Trophoblast cell (in vitro differentiated cells and primary cell): ENCODE results near the gene PTPRJ.

Source experiments
- DNase-seq, 2 donors: peaks; one replicate each; pipeline ENCODE4 v3.0.0-alpha.2; 2016
- H2AFZ ChIP-seq: 2 replicates; pipeline ENCODE4 v1.6.1; 2013; ENCODE audit warnings: low read length, moderate library complexity, mild to moderate bottlenecking; ENCODE audit not compliant: insufficient read depth, poor library complexity
- H2AK5ac ChIP-seq: 2 replicates; pipeline ENCODE4 v1.6.1; 2013; ENCODE audit warnings: mild to moderate bottlenecking, low read length
- H2BK120ac ChIP-seq: 2 replicates; pipeline ENCODE4 v1.6.1; 2013; ENCODE audit warnings: low read length, mild to moderate bottlenecking, moderate library complexity; ENCODE audit not compliant: insufficient read depth, poor library complexity
- H2BK12ac ChIP-seq: 2 replicates; pipeline ENCODE4 v1.6.1; 2013; ENCODE audit warnings: mild to moderate bottlenecking, low read length, moderate library complexity
- H2BK5ac ChIP-seq: 2 replicates; pipeline ENCODE4 v1.6.1; 2013; ENCODE audit warnings: low read length, low read depth, moderate library complexity, mild to moderate bottlenecking; ENCODE audit not compliant: poor library complexity
- H3K14ac ChIP-seq: 2 replicates; pipeline ENCODE4 v1.6.1; 2013; ENCODE audit warnings: mild to moderate bottlenecking, low read length
- H3K18ac ChIP-seq: 2 replicates; pipeline ENCODE4 v1.6.1; 2013; ENCODE audit warnings: mild to moderate bottlenecking, low read length
- H3K23ac ChIP-seq: 2 replicates; pipeline ENCODE4 v1.6.1; 2013; ENCODE audit warnings: low read length
- H3K27ac ChIP-seq: 2 replicates; pipeline ENCODE4 v1.5.1; 2013; ENCODE audit warnings: low read depth, mild to moderate bottlenecking, inconsistent platforms, low read length, moderate library complexity
- H3K27me3 ChIP-seq: 2 replicates; pipeline ENCODE4 v1.6.1; 2013; ENCODE audit warnings: inconsistent platforms, mild to moderate bottlenecking, low read length, moderate library complexity; ENCODE audit not compliant: insufficient read depth
- H3K36me3 ChIP-seq, 2 experiments: 1 replicate in 1 of 2; 2 replicates in 1 of 2; pipeline ENCODE4 v1.6.1; 2013; ENCODE audit warnings: low read length in 2 of 2, mild to moderate bottlenecking in 2 of 2, moderate library complexity in 1 of 2; ENCODE audit not compliant: insufficient read depth in 2 of 2, control insufficient read depth in 1 of 2
- H3K4ac ChIP-seq: 2 replicates; pipeline ENCODE4 v1.6.1; 2013; ENCODE audit warnings: low read depth, mild to moderate bottlenecking, low read length, moderate library complexity
- H3K4me1 ChIP-seq, 2 experiments: 1 replicate in 1 of 2; 2 replicates in 1 of 2; pipeline ENCODE4 v1.6.1; 2013; ENCODE audit warnings: low read length in 2 of 2, mild to moderate bottlenecking in 2 of 2, moderate library complexity in 1 of 2; ENCODE audit not compliant: insufficient read depth in 2 of 2, control insufficient read depth in 1 of 2
- H3K4me2 ChIP-seq: 2 replicates; pipeline ENCODE4 v1.6.1; 2013; ENCODE audit warnings: inconsistent platforms, mild to moderate bottlenecking, low read length, moderate library complexity
- H3K4me3 ChIP-seq: 2 replicates; pipeline ENCODE4 v1.5.1; 2013; ENCODE audit warnings: mild to moderate bottlenecking, low read depth, low read length, inconsistent platforms
- H3K79me1 ChIP-seq: one replicate; pipeline ENCODE4 v1.6.1; 2013; ENCODE audit warnings: low read length
- H3K79me2 ChIP-seq: 2 replicates; pipeline ENCODE4 v1.6.1; 2013; ENCODE audit warnings: low read length, mild to moderate bottlenecking; ENCODE audit not compliant: control insufficient read depth, insufficient read depth, poor library complexity
- H3K9ac ChIP-seq: 2 replicates; pipeline ENCODE4 v1.6.1; 2013; ENCODE audit warnings: mild to moderate bottlenecking, low read length
- H3K9me3 ChIP-seq: 2 replicates; pipeline ENCODE4 v1.6.1; 2013; ENCODE audit warnings: low read depth, mild to moderate bottlenecking, control low read depth, inconsistent platforms, low read length; ENCODE audit not compliant: insufficient read depth
- H4K12ac ChIP-seq: 2 replicates; pipeline ENCODE4 v1.6.1; 2013; ENCODE audit warnings: low read depth, mild to moderate bottlenecking, low read length, moderate library complexity
- H4K8ac ChIP-seq: 2 replicates; pipeline ENCODE4 v1.6.1; 2013; ENCODE audit warnings: low read depth, mild to moderate bottlenecking, low read length, moderate library complexity
- H4K91ac ChIP-seq: one replicate; pipeline ENCODE4 v1.6.1; 2013; ENCODE audit warnings: low read depth, mild to moderate bottlenecking, low read length, moderate library complexity
- WGBS: extraction: QIAGEN DNeasy Blood & Tissue Kit; methylation state at CpG from one replicate; pipeline ENCODE4 v1.1.7; 2013; ENCODE audit warnings: missing lambda C conversion rate; ENCODE audit not compliant: insufficient read length, insufficient coverage; ENCODE audit errors: extremely low coverage; 5-methylcytosine and 5-hydroxymethylcytosine counted together

PTPRJ gene

DNA sequence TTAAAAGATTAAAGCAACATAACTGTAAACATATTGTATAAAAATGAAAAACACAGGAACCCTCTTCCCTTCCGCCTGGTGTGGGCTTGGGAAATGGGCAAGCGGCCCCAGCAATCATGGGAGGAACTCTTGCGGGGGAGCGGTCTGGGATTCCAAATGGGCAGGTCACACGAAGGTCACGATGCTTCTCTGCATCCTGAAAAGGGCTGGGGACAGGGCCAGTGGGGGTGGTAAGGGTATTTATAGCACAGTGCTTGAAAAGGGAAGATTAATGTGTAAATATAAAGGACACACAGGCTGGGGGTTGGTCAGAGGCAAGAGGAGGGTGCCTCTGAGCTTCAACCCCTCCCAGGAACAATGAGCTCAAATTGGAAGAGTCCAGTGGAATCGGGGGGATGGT, 189.4 kb downstream of the PTPRJ start:
- Histone ChIP-seq H3K4me3 (no peak overlapping the region), H3K9me3 (no peaks in the 10 kb centered on the region), H4K12ac (no peak overlapping the region), H3K27ac (no peak overlapping the region), H3K18ac (no peak overlapping the region), H3K79me1 (no peaks in the 10 kb centered on the region), H2BK5ac (no peak overlapping the region), H3K4me2 (no peak overlapping the region), H3K4ac (no peak overlapping the region), H3K9ac (no peak overlapping the region), H3K4me1 (no peaks in the 10 kb centered on the region), H4K91ac (no peak overlapping the region), H3K14ac (no peak overlapping the region), H2BK12ac (no peak overlapping the region), H3K36me3 (peaks cover 0 to under 1% of the 10 kb centered on the region in 2 experiments), H2BK120ac (no peak overlapping the region), H3K23ac (no peak overlapping the region), H3K27me3 (no peaks in the 10 kb centered on the region), H3K79me2 (no peaks in the 10 kb centered on the region), H2AFZ (no peak overlapping the region), H4K8ac (no peak overlapping the region), H2AK5ac (no peak overlapping the region)
- DNase-seq: no peak
- WGBS: no CpG with 5 or more reads among the region's 7 CpGs

GRCh38 chr11:48170241-48171233, 190.2 kb downstream of the PTPRJ start:
- peaks cover 2% of the 10 kb centered on the region for H3K9me3 ChIP-seq
- H3K4me3 ChIP-seq: no peak overlapping the region
- no peak overlapping the region for H2AFZ ChIP-seq
- H3K4me1 ChIP-seq: no peaks in the 10 kb centered on the region
- no peak overlapping the region for H2BK5ac ChIP-seq
- H4K8ac ChIP-seq: no peak overlapping the region
- no peak overlapping the region for H3K27ac ChIP-seq
- no peaks in the 10 kb centered on the region for H3K79me2 ChIP-seq
- H2AK5ac ChIP-seq: no peak overlapping the region
- DNase-seq: peak; percentile 11 to 74
- H3K18ac ChIP-seq: no peak overlapping the region
- H3K79me1 ChIP-seq: no peaks in the 10 kb centered on the region
- no peaks in the 10 kb centered on the region for H3K27me3 ChIP-seq
- no peak overlapping the region for H3K23ac ChIP-seq
- H3K9ac ChIP-seq: no peak overlapping the region
- no peak overlapping the region for H2BK120ac ChIP-seq
- no peak overlapping the region for H2BK12ac ChIP-seq
- no CpG with 5 or more reads among the region's 10 CpGs for WGBS
- H4K12ac ChIP-seq: no peak overlapping the region
- no peak overlapping the region for H4K91ac ChIP-seq
- no peak overlapping the region for H3K4ac ChIP-seq
- H3K36me3 ChIP-seq: no peaks in the 10 kb centered on the region
- H3K14ac ChIP-seq: no peak overlapping the region
- no peak overlapping the region for H3K4me2 ChIP-seq

DNA sequence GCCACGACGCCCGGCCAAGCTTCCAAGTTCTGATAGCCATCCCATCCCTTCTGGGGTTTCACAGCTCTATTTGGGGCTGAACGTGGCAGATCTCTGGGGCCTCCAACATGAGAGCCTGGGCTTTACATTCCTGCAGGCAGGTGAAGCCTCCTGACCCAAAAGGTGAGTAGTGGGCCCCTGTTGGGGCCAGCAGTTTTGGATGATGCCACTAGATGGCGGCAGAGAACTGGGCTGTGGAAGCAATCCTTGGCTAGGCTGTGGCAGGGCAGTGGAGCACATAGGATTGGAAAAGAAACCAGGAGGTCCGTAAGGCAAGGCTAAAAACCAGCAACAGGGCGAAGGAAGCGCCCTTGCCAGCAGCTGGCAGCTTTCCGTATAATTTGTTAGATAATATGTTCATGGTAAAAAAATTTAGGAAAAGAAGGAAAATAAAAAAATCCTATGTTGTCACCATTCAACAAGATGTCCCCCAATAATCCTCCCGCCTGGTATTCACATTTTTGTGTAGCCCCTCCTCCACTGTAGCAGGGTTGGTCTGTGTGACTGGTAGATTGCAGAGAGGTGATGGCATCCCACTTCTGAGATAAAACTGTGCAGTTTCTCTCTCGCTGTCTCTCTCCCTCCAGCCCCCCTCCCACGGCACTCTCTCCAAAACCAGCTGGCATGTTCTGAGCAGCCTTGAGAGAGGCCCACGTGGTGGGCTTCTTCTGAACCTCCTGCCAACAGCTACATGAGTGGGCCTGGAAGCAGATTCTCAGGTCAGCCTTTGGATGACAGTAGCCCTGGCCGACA, 192.7 kb downstream of the PTPRJ start:
- H2AFZ ChIP-seq: no peak overlapping the region
- H3K23ac ChIP-seq: no peak overlapping the region
- H3K4me2 ChIP-seq: peak overlapping the region; percentile 5
- H2BK12ac ChIP-seq: no peak overlapping the region
- no peaks in the 10 kb centered on the region for H3K4me1 ChIP-seq
- peak; percentile 66 to 82 for DNase-seq
- H3K27me3 ChIP-seq: no peaks in the 10 kb centered on the region
- no peak overlapping the region for H2BK5ac ChIP-seq
- H4K91ac ChIP-seq: no peak overlapping the region
- no peaks in the 10 kb centered on the region for H3K79me1 ChIP-seq
- no peaks in the 10 kb centered on the region for H3K79me2 ChIP-seq
- H3K36me3 ChIP-seq: no peaks in the 10 kb centered on the region
- peaks cover 11% of the 10 kb centered on the region for H3K9me3 ChIP-seq
- H3K4ac ChIP-seq: no peak overlapping the region
- H3K27ac ChIP-seq: no peak overlapping the region
- H4K12ac ChIP-seq: no peak overlapping the region
- no peak overlapping the region for H4K8ac ChIP-seq
- H3K14ac ChIP-seq: no peak overlapping the region
- no peak overlapping the region for H3K9ac ChIP-seq
- no CpG with 5 or more reads among the region's 14 CpGs for WGBS
- no peak overlapping the region for H2BK120ac ChIP-seq
- no peak overlapping the region for H3K18ac ChIP-seq
- no peak overlapping the region for H3K4me3 ChIP-seq
- H2AK5ac ChIP-seq: no peak overlapping the region

GRCh38 chr11:48177661-48178060, 197.3 kb downstream of the PTPRJ start:
- H3K9me3 ChIP-seq: peaks cover 21% of the 10 kb centered on the region
- no peak overlapping the region for H2BK5ac ChIP-seq
- H3K14ac ChIP-seq: no peak overlapping the region
- no peaks in the 10 kb centered on the region for H3K36me3 ChIP-seq
- H2AFZ ChIP-seq: no peak overlapping the region
- H4K8ac ChIP-seq: no peak overlapping the region
- no CpG with 5 or more reads among the region's 4 CpGs for WGBS
- no peak overlapping the region for H2BK120ac ChIP-seq
- no peak overlapping the region for H3K4me2 ChIP-seq
- no peak overlapping the region for H4K91ac ChIP-seq
- H3K4me3 ChIP-seq: peak overlapping the region; percentile 27
- H3K18ac ChIP-seq: no peak overlapping the region
- H3K23ac ChIP-seq: no peak overlapping the region
- no peak overlapping the region for H4K12ac ChIP-seq
- no peak overlapping the region for H3K27ac ChIP-seq
- DNase-seq: no peak
- H3K9ac ChIP-seq: no peak overlapping the region
- no peak overlapping the region for H2AK5ac ChIP-seq
- H3K4ac ChIP-seq: no peak overlapping the region
- H3K4me1 ChIP-seq: no peaks in the 10 kb centered on the region
- H3K79me1 ChIP-seq: no peaks in the 10 kb centered on the region
- H3K27me3 ChIP-seq: no peaks in the 10 kb centered on the region
- no peaks in the 10 kb centered on the region for H3K79me2 ChIP-seq
- no peak overlapping the region for H2BK12ac ChIP-seq
